AG04450 (cell line): ENCODE results near the gene ZNHIT1. TPM values are rescaled to one million over a fixed set of nuclear protein-coding genes. Genes with fewer than 3 reads are reported as not detected.

Source experiments
- CTCF ChIA-PET: fragments of 300-600, 350-600 bp; formaldehyde crosslinking; extraction: SDS; loops from one replicate; lab custom pipeline; 2022; ENCODE audit warnings: antibody characterized with exemption, inconsistent platforms; lab: Charles Lee
- POLR2A ChIA-PET: fragments of 350-600 bp; formaldehyde crosslinking; extraction: SDS; loops from one replicate; lab custom pipeline; 2021; ENCODE audit warnings: antibody characterized with exemption, inconsistent platforms; lab: Yijun Ruan, JAX
- DNase-seq: peaks from one replicate; pipeline ENCODE4 v3.0.0-alpha.2; 2011; ENCODE audit warnings: low read depth, low spot score
- H3K27ac ChIP-seq: one replicate; pipeline ENCODE4 v1.5.1; 2012; ENCODE audit warnings: low read depth, low read length, control low read depth
- H3K27me3 ChIP-seq: one replicate; pipeline ENCODE4 v1.6.0; 2012; ENCODE audit warnings: low read length; ENCODE audit not compliant: control insufficient read depth, insufficient read depth
- H3K4me3 ChIP-seq: 2 replicates; pipeline ENCODE4 v1.5.1; 2011; ENCODE audit warnings: mild to moderate bottlenecking, low read depth, low read length, control low read depth
- H3K9me3 ChIP-seq: 2 replicates; pipeline ENCODE4 v1.5.1; 2012; ENCODE audit warnings: low read length; ENCODE audit not compliant: control insufficient read depth, insufficient read depth
- polyA plus RNA-seq: library from polyadenylated mRNA; depleted of rRNA; stranded (reverse); fragments of >200 nt; gene quantifications from 2 replicates; pipeline ENCODE4 v1.2.3, GENCODE V29; 2011
- TF ChIP-seq, protein P1 (sequence below): IDR thresholded peaks from 2 replicates; pipeline ENCODE4 v1.5.1; 2011; ENCODE audit warnings: low read depth, low read length, control low read depth, inconsistent platforms

ZNHIT1 gene
- polyA plus RNA-seq, 1 experiment = 36.0 TPM

GRCh38 chr7:101244375-101245146, 26.6 kb downstream of the ZNHIT1 start, which contains the start of gene FIS1:
Gene FIS1 (minus strand): TSS chr7:101245081. CDS start chr7:101245004, 77 bp downstream.
- TF ChIP-seq, protein P1, sequence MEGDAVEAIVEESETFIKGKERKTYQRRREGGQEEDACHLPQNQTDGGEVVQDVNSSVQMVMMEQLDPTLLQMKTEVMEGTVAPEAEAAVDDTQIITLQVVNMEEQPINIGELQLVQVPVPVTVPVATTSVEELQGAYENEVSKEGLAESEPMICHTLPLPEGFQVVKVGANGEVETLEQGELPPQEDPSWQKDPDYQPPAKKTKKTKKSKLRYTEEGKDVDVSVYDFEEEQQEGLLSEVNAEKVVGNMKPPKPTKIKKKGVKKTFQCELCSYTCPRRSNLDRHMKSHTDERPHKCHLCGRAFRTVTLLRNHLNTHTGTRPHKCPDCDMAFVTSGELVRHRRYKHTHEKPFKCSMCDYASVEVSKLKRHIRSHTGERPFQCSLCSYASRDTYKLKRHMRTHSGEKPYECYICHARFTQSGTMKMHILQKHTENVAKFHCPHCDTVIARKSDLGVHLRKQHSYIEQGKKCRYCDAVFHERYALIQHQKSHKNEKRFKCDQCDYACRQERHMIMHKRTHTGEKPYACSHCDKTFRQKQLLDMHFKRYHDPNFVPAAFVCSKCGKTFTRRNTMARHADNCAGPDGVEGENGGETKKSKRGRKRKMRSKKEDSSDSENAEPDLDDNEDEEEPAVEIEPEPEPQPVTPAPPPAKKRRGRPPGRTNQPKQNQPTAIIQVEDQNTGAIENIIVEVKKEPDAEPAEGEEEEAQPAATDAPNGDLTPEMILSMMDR = peak; percentile 87
- no peaks in the 10 kb centered on the region for H3K27me3 ChIP-seq
- ChIA-PET CTCF (interaction anchor here (0.5 to 5.6 kb wide), 20 partner anchors 8 to 394 kb away, joined by 3 to 101 read pairs (median 6); partner anchors contain the start of genes PLOD3 and ZNHIT1), POLR2A (interaction anchor here (0.7 to 1.3 kb wide), 3 partner anchors 21 to 101 kb away, joined by 3 to 16 read pairs (median 13); partner anchors contain the start of genes PLOD3 and ZNHIT1)
- peak within 1 kb of the TSS; percentile 92 for H3K27ac ChIP-seq
- peaks cover 5% of the 10 kb centered on the region; the same call in 1 of the 2 replicates for H3K9me3 ChIP-seq
- H3K4me3 ChIP-seq = peak within 1 kb of the TSS; percentile 98
- peak; percentile 52 for DNase-seq

DNA sequence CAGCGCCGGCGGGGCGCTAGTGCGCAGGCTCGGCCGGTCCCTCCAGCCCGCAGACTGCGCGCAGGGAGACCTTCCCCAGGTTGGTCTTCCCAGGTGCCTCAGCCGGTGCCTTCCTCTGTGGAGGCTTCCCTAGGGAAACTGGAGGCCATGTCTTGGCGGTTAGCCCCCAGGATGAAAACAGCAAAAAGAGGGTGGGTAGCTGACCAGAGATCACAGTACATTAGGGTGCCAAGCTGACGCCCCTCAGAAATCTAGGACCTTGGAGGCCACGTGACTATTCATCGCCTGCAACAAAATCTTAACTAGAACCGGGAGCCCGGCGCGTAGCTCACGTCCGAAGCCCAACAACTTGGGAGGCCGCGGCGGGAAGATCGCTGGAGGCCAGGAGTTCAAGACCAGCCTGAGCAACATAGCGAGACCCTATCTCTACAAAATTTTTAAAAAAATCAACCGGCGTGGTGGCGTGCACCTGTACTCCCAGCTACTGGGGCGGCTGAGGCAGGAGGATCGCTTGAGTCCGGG, 27.2 kb downstream of the ZNHIT1 start:
- Histone ChIP-seq H3K27me3 (no peaks in the 10 kb centered on the region), H3K27ac (peak overlapping the region; percentile 31), H3K4me3 (peak overlapping the region; percentile 98), H3K9me3 (peaks cover 5% of the 10 kb centered on the region; the same call in 1 of the 2 replicates)
- TF ChIP-seq, protein P1 = no peak
- CTCF ChIA-PET = interaction anchor here (0.6 to 5.6 kb wide), 9 partner anchors 10 to 136 kb away, joined by 3 to 101 read pairs (median 7); partner anchors contain the start of genes PLOD3 and ZNHIT1
- DNase-seq = no peak
- POLR2A ChIA-PET = no interaction called here

- TF ChIP-seq, protein P1 = no peak
- Histone ChIP-seq H3K9me3 (peaks cover 5% of the 10 kb centered on the region; the same call in 1 of the 2 replicates), H3K27ac (no peak overlapping the region), H3K4me3 (no peak overlapping the region), H3K27me3 (no peaks in the 10 kb centered on the region)
- DNase-seq = no peak
- ChIA-PET CTCF (interaction anchor here (1.0 to 1.8 kb wide), 3 partner anchors 34 to 104 kb away, joined by 3 to 4 read pairs (median 3); no protein-coding TSS in a partner anchor), POLR2A (no interaction called here)
Measured at GRCh38 chr7:101248276-101248675, 30.3 kb downstream of the ZNHIT1 start.

- POLR2A ChIA-PET = no interaction called here
Measured at GRCh38 chr7:101250324-101250723, 32.4 kb downstream of the ZNHIT1 start.

More at GRCh38 chr7:101250324-101250723, 32.4 kb downstream of the ZNHIT1 start:
- TF ChIP-seq, protein P1 = no peak
- H3K27ac ChIP-seq = no peak overlapping the region
- CTCF ChIA-PET = no interaction called here
- no peak overlapping the region for H3K4me3 ChIP-seq
- peaks cover 4% of the 10 kb centered on the region; the same call in 1 of the 2 replicates for H3K9me3 ChIP-seq
- DNase-seq = no peak
- H3K27me3 ChIP-seq = no peaks in the 10 kb centered on the region
